Bronchial epithelial cell (primary cell): ENCODE results near the gene ARHGAP28. TPM values are rescaled to one million over a fixed set of nuclear protein-coding genes. Genes with fewer than 3 reads are reported as not detected.
A peak's percentile ranks its signal among the peaks of the same experiment; 100 is the strongest.

Experiments
- DNase-seq: peaks from one replicate; pipeline ENCODE4 v3.0.0-alpha.2; 2010; ENCODE audit warnings: low read depth
- FAIRE-seq: peaks from 2 replicates; lab custom pipeline; 2011; peaks lifted over from hg19 to GRCh38; lab: Jason Lieb, UNC
- H3K27me3 ChIP-seq: 2 replicates; pipeline ENCODE4 v1.5.1; 2011; ENCODE audit warnings: low read length; ENCODE audit not compliant: control insufficient read depth, insufficient read depth
- H3K36me3 ChIP-seq: 2 replicates; pipeline ENCODE4 v1.5.1; 2011; ENCODE audit warnings: low read length; ENCODE audit not compliant: control insufficient read depth, insufficient read depth
- H3K4me3 ChIP-seq: 2 replicates; pipeline ENCODE4 v1.5.1; 2011; ENCODE audit warnings: mild to moderate bottlenecking, low read depth, low read length, control low read depth
- CTCF ChIP-seq: IDR thresholded peaks from 2 replicates; pipeline ENCODE4 v1.5.1; 2011; ENCODE audit warnings: mild to moderate bottlenecking, moderate library complexity, low read length, control low read depth, inconsistent platforms; ENCODE audit not compliant: insufficient read depth, severe bottlenecking
- total RNA-seq: library from RNA; depleted of rRNA; stranded (reverse); fragments of >200 nt; gene quantifications from 2 replicates; pipeline ENCODE4 v1.2.1, GENCODE V29; 2014

Gene ARHGAP28
- total RNA-seq, 1 donor from 2014 or later, result 0.26 TPM

DNA sequence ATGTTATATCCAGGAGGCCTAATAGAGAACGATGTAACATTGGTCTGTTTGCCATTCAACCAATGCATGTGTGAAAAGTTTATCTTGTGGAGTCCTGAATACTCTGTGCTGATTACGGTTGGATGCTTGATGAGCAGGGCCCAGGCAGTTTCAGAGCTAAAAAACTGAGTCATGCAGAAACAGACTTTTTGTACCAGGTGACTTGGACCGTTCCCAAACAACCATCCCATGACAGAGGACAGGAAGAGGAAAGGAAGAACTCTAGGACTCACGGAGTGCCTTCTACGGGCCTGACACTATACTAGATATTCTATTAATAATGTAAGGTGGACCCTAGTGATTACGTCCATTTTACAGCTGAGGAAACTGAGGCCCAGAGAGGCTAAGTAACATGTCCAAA, 142.1 kb downstream of the ARHGAP28 start:
- no peak overlapping the region for H3K4me3 ChIP-seq
- no peaks in the 10 kb centered on the region for H3K27me3 ChIP-seq
- H3K36me3 ChIP-seq, result no peaks in the 10 kb centered on the region
- TF ChIP-seq CTCF, result no peak
- DNase-seq (no peak), FAIRE-seq (peak; percentile 40)

GRCh38 chr18:6873040-6873751, 143.7 kb downstream of the ARHGAP28 start:
- H3K4me3 ChIP-seq, result no peak overlapping the region
- FAIRE-seq (no peak), DNase-seq (no peak)
- no peak for TF ChIP-seq CTCF
- no peaks in the 10 kb centered on the region for H3K27me3 ChIP-seq
- H3K36me3 ChIP-seq, result no peaks in the 10 kb centered on the region

DNA sequence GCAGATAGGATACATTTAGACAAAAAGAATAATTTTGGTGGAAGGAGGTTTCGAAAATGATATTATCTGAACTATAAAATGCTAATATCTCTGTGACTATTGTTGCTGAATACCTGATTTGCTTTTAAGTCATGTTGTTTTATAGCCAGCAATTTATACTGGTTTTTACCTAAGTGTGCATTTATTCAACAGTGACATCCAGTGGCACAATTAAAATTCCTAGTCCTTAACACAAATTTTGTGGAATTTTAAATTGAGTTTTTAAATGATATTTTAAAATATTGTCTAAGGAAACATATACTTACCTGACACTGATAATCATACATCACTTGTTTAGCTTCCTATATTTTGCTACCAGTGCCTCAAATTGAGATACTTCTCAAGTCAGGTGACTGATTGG, 144.8 kb downstream of the ARHGAP28 start:
- no peak overlapping the region for H3K4me3 ChIP-seq
- no peak for FAIRE-seq
- no peaks in the 10 kb centered on the region for H3K27me3 ChIP-seq

GRCh38 chr18:6875749-6876148, 146.2 kb downstream of the ARHGAP28 start:
- H3K4me3 ChIP-seq, result no peak overlapping the region
- no peak for TF ChIP-seq CTCF
- FAIRE-seq, result no peak
- DNase-seq, result no peak
- H3K27me3 ChIP-seq, result no peaks in the 10 kb centered on the region
- no peaks in the 10 kb centered on the region for H3K36me3 ChIP-seq

More for the DNA sequence above, 144.8 kb downstream of the ARHGAP28 start:
- DNase-seq, result no peak
- H3K36me3 ChIP-seq, result no peaks in the 10 kb centered on the region
- TF ChIP-seq CTCF, result no peak

- Histone ChIP-seq H3K27me3 (no peaks in the 10 kb centered on the region), H3K4me3 (no peak overlapping the region), H3K36me3 (no peaks in the 10 kb centered on the region)
- TF ChIP-seq CTCF, result no peak
- no peak for DNase-seq
- FAIRE-seq, result no peak
These were observed 147.1 kb downstream of the ARHGAP28 start for GRCh38 chr18:6876641-6877041.

DNA sequence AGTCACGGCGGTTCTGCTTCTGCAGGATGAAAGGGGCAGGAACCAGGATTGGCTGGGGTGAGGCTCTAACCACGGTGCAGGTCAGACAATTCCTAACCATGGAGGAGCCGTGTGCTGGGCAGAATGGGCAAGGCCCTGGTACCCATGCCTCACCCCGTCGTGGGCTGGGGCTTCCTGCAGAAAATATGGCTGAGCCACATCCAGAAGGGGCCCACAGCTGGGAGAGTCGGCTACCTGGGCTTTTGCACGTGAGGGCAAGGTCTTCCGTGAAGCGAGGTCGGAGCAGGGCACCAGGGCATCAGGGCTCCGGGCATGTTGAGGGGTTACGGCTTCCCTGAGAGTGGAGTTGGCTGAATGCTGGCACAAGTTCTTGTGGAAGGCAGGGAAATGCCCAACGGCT, 147.8 kb downstream of the ARHGAP28 start:
- no peak for FAIRE-seq
- DNase-seq, result no peak
- TF ChIP-seq CTCF, result no peak
- H3K4me3 ChIP-seq, result no peak overlapping the region
- no peaks in the 10 kb centered on the region for H3K27me3 ChIP-seq
- no peaks in the 10 kb centered on the region for H3K36me3 ChIP-seq
